Mucosa of stomach (tissue), 1 donor: Measurements from ENCODE around the gene PHACTR4.
"Not testable (repeated sequence)": the region's sequence is repeated elsewhere in the genome, so short reads cannot be mapped to it uniquely, and the experiment has no call there.

Experiments used
- H3K27me3 ChIP-seq: one replicate; pipeline ENCODE4 v1.7.0; 2013; ENCODE audit warnings: mild to moderate bottlenecking, low read length; ENCODE audit not compliant: control insufficient read depth, insufficient read depth
- H3K36me3 ChIP-seq: one replicate; pipeline ENCODE4 v1.7.0; 2013; ENCODE audit warnings: low read length; ENCODE audit not compliant: control insufficient read depth, insufficient read depth
- H3K4me1 ChIP-seq: one replicate; pipeline ENCODE4 v1.7.0; 2013; ENCODE audit warnings: mild to moderate bottlenecking, low read length; ENCODE audit not compliant: control insufficient read depth, insufficient read depth
- H3K4me3 ChIP-seq: one replicate; pipeline ENCODE4 v1.7.0; 2013; ENCODE audit warnings: low read length
- H3K9ac ChIP-seq: one replicate; pipeline ENCODE4 v1.7.0; 2013; ENCODE audit warnings: mild to moderate bottlenecking, low read length, moderate library complexity
- H3K9me3 ChIP-seq: one replicate; pipeline ENCODE4 v1.7.0; 2013; ENCODE audit warnings: mild to moderate bottlenecking, low read length, moderate library complexity; ENCODE audit not compliant: control insufficient read depth
- donor health status: Pancreatic carcinoma.

PHACTR4 gene

DNA sequence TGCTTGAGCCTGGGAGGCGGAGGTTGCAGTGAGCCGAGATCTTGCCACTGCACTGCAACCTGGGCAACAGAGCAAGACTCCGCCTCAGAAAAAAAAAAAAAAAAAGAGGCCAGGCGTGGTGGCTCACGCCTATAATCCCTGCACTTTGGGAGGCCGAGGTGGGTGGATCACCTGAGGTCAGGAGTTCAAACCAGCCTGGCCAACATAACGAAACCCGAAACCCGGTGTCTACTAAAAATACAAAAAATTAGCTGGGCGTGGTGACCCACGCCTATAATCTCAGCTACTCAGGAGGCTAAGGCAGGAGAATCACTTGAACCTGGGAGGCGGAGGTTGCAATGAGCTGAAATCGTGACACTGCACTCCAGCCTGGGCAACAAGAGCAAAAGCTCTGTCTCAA lies 110.0 kb downstream of the PHACTR4 start:
- H3K27me3 ChIP-seq, H3K4me3 ChIP-seq, H3K9ac ChIP-seq, H3K36me3 ChIP-seq, H3K9me3 ChIP-seq: not testable (repeated sequence)
- H3K4me1 ChIP-seq: peaks cover 19% of the 10 kb centered on the region

DNA sequence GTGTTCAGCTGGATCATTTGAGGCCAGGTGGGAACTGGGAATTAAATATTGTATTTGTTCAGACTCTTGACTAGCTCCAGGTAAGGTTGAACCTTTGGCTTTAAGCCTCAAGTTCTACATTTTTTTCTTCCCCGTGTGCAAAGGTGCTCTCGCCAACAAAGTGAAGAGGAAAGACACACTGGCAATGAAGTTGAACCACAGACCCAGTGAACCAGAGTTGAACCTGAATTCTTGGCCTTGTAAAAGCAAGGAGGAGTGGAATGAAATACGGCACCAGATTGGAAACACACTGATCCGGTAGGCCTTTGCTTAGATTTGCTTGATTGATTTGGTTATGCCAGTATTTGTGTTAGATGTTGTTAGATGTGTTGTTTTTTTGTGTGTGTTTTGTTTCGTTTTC lies 110.8 kb downstream of the PHACTR4 start:
- Histone ChIP-seq H3K9me3 (no peaks in the 10 kb centered on the region), H3K36me3 (no peaks in the 10 kb centered on the region), H3K27me3 (no peaks in the 10 kb centered on the region), H3K4me3 (no peak overlapping the region), H3K4me1 (peaks cover 19% of the 10 kb centered on the region), H3K9ac (no peak overlapping the region)

DNA sequence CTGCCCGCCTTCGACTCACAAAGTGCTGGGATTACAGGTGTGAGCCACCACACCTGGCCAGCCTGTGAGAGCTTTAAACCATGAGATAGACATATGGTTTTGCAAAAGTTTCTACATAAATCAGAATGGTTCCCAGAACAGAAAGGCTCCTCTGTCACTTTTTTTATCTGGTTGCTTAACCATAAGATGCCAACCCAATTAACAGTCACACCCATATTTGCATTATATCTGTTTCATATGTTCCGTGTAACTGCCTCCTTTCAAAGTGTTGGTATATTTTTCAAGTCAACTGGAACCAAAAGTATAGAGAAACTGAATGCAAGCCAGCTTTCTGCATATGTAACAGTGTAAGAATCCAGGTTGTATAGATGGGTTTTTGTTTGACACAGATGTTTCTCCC lies 112.6 kb downstream of the PHACTR4 start:
- no peaks in the 10 kb centered on the region for H3K9me3 ChIP-seq
- no peak overlapping the region for H3K4me3 ChIP-seq
- H3K4me1 ChIP-seq: peaks cover 19% of the 10 kb centered on the region
- no peaks in the 10 kb centered on the region for H3K27me3 ChIP-seq
- H3K9ac ChIP-seq: no peak overlapping the region
- no peaks in the 10 kb centered on the region for H3K36me3 ChIP-seq

DNA sequence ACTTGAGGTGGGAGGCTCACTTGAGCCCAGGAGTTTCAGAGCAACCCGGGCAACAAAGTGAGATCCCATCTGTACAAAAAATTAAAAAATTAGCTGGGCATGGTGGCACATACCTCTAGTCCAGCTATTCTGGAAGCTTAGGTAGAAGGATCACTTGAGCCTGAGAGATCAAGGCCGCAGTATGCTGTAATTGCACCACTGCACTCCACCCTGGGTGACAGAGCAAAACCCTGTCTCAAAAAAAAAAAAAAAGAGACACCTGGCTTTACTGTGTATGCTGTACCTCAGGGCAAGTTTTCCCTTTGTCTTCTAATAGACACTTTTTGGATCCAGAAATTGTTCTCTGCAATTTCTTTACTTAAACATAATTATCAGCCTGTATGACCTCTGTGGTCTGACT lies 113.2 kb downstream of the PHACTR4 start:
- Histone ChIP-seq H3K36me3 (no peaks in the 10 kb centered on the region), H3K27me3 (no peaks in the 10 kb centered on the region), H3K9me3 (no peaks in the 10 kb centered on the region), H3K4me3 (no peak overlapping the region), H3K9ac (peak overlapping the region; percentile 32), H3K4me1 (peaks cover 18% of the 10 kb centered on the region)

DNA sequence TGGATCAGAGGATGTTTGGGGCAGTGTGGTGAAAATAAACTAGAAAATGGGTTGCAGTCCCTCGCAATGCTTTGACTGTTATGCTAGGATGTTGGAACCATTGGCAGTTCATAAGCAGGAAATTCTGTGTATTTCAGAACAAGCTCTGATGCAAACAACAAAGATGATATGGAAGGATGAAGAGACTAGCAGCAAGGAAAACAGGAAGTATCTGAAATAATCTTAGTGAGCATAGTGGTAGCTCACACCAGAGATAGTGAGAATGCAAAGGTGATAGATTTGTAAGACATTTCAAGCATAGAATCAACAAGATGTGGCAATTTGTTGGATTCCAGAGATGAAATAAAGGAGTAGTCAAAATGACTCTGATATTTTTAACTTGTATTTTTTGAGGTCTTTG lies 125.2 kb downstream of the PHACTR4 start:
- peaks cover 10% of the 10 kb centered on the region for H3K36me3 ChIP-seq
- no peak overlapping the region for H3K9ac ChIP-seq
- H3K27me3 ChIP-seq: no peaks in the 10 kb centered on the region
- H3K9me3 ChIP-seq: no peaks in the 10 kb centered on the region
- no peak overlapping the region for H3K4me3 ChIP-seq
- H3K4me1 ChIP-seq: no peaks in the 10 kb centered on the region

- peaks cover 26% of the 10 kb centered on the region for H3K4me1 ChIP-seq
- no peak overlapping the region for H3K4me3 ChIP-seq
- no peaks in the 10 kb centered on the region for H3K9me3 ChIP-seq
- no peak overlapping the region for H3K9ac ChIP-seq
- no peaks in the 10 kb centered on the region for H3K27me3 ChIP-seq
- H3K36me3 ChIP-seq: peaks cover 4% of the 10 kb centered on the region
Measured at GRCh38 chr1:28499553-28499952, 130.0 kb downstream of the PHACTR4 start.

DNA sequence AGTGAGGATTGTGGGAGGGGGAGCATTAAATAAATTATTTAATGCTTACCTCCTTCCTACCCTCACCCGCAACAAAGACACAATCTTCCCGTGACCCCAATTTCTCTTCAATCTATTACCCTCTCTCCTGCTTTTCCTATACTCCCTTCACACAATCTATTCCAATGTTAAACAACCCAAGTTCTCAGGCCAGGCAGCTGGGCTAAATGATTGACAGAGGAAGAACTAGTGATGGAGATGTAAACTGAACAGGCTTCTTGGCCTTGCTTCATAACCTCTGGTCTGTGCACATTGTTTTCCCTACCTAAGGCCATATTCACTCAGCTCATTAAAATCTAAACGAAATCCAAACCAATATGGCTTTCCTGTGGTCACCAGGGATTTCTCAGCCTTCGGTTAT lies 132.4 kb downstream of the PHACTR4 start:
- Histone ChIP-seq H3K4me3 (no peak overlapping the region), H3K27me3 (no peaks in the 10 kb centered on the region), H3K36me3 (peaks cover 1% of the 10 kb centered on the region), H3K4me1 (peaks cover 26% of the 10 kb centered on the region), H3K9me3 (no peaks in the 10 kb centered on the region), H3K9ac (peak overlapping the region; percentile 6)

DNA sequence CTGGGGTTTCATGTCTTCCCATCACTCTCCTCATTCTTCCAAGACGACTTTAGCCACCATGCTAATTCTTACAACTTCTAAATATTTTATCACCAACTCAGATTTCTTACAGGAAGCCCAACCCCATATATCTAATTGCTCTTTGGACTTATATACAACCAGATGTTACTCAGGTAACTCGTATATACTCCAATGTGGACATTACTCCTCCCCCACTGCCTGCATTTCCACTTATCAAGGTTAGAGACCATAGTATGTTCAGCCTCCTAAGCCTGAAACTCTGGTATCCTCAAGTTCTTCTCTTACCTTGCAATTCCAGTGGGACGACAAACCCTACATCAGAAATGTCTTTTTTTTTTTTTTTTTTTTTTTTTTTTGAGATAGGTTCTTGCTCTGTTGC lies 133.6 kb downstream of the PHACTR4 start:
- Histone ChIP-seq H3K36me3 (peaks cover 8% of the 10 kb centered on the region), H3K27me3 (no peaks in the 10 kb centered on the region), H3K4me1 (peaks cover 28% of the 10 kb centered on the region), H3K4me3 (no peak overlapping the region), H3K9ac (peak overlapping the region; percentile 25), H3K9me3 (no peaks in the 10 kb centered on the region)

DNA sequence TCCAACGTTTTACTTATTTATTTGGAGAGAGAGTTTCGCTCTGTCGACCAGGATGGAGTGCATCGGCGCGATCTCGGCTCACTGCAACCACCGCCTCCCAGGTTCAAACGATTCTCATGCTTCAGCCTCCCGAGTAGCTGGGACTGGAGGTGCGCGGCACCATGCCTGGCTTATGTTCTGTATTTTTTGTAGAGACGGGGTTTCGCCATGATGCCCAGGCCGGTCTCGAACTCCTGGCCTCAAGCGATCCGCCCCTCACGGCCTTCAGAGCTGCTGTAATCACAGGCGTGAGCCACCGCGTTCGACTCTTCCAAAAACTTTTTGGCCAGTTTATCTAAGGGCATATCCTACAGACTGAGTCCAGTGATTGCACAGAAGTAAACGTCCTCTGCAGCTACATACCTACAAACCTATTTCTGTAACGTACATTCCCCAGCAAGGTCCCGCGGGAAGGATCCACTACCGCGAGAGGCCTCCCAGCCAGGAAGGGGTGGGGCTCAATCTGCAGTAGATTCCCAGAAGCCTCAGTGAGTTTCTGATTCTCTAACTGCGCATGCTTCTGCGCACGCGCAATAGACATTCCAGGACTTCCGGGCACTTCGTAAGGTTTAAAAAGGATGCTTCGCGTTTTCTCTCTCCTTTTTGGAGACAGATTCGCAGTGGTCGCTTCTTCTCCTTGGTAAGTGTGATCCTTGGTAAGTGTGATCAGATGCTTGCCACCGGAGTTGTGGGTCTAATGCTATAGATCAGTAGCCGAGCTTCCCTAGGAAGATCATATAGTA lies 136.1 kb downstream of the PHACTR4 start, which contains the start of gene RCC1:
Gene RCC1 (plus strand): TSS at position 638 of the 782 bp plus-strand sequence. CDS start 23,824 bp downstream, outside the sequence.
- Histone ChIP-seq H3K36me3 (peaks cover 26% of the 10 kb centered on the region), H3K27me3 (no peaks in the 10 kb centered on the region), H3K9ac (peak within 1 kb of the TSS; percentile 67), H3K4me3 (peak within 1 kb of the TSS; percentile 64), H3K4me1 (peaks cover 48% of the 10 kb centered on the region), H3K9me3 (no peaks in the 10 kb centered on the region)

- Histone ChIP-seq H3K4me3 (peak overlapping the region; percentile 64), H3K9ac (peak overlapping the region; percentile 67), H3K27me3 (no peaks in the 10 kb centered on the region), H3K4me1 (peaks cover 42% of the 10 kb centered on the region), H3K36me3 (peaks cover 32% of the 10 kb centered on the region), H3K9me3 (no peaks in the 10 kb centered on the region)
Measured at GRCh38 chr1:28506907-28507246, 137.3 kb downstream of the PHACTR4 start.

DNA sequence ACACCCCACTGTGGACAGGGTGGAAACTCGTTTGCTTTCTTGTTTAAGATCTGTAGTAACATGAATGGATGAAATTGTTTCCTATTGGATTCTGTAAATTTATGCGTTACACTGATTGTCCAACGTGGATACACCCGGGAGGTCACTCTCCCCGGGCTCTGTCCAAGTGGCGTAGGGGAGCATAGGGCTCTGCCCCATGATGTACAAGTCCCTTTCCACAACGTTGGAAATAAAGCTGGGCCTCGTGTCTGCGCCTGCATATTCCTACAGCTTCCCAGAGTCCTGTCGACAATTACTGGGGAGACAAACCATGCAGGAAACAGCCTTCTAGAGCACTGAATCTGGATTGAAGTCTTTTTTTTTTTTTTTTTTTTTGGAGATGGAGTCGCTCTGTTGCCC lies 137.7 kb downstream of the PHACTR4 start:
- H3K9me3 ChIP-seq: no peaks in the 10 kb centered on the region
- peaks cover 39% of the 10 kb centered on the region for H3K4me1 ChIP-seq
- no peaks in the 10 kb centered on the region for H3K27me3 ChIP-seq
- peak overlapping the region; percentile 67 for H3K9ac ChIP-seq
- peak overlapping the region; percentile 64 for H3K4me3 ChIP-seq
- peaks cover 32% of the 10 kb centered on the region for H3K36me3 ChIP-seq

- Histone ChIP-seq H3K9ac (peak overlapping the region; percentile 67), H3K36me3 (peaks cover 32% of the 10 kb centered on the region), H3K4me3 (peak overlapping the region; percentile 32), H3K9me3 (no peaks in the 10 kb centered on the region), H3K27me3 (no peaks in the 10 kb centered on the region), H3K4me1 (peaks cover 33% of the 10 kb centered on the region)
Measured at GRCh38 chr1:28507646-28508434, 138.3 kb downstream of the PHACTR4 start.
